Muscle layer of colon (tissue), 2 donors: ENCODE results near the gene GOLGA1.
A peak's percentile ranks its signal among the peaks of the same experiment; 100 is the strongest.
"Not testable (repeated sequence)": the region's sequence is repeated elsewhere in the genome, so short reads cannot be mapped to it uniquely, and the experiment has no call there.

ENCODE experiments used
- H3K27ac ChIP-seq: one replicate; pipeline ENCODE4 v1.7.0; 2013; ENCODE audit warnings: low read depth, mild to moderate bottlenecking, low read length, moderate library complexity
- H3K27me3 ChIP-seq, 2 donors: one replicate each; pipeline ENCODE4 v1.7.0; 2013; ENCODE audit warnings: low read length in 2 of 2, mild to moderate bottlenecking in 2 of 2; ENCODE audit not compliant: insufficient read depth in 2 of 2, control insufficient read depth in 1 of 2
- H3K36me3 ChIP-seq: one replicate; pipeline ENCODE4 v1.7.0; 2013; ENCODE audit warnings: mild to moderate bottlenecking, low read length; ENCODE audit not compliant: insufficient read depth
- H3K4me1 ChIP-seq: one replicate; pipeline ENCODE4 v1.7.0; 2013; ENCODE audit warnings: mild to moderate bottlenecking, low read length; ENCODE audit not compliant: insufficient read depth
- H3K4me3 ChIP-seq, 2 donors: one replicate each; pipeline ENCODE4 v1.7.0; 2013; ENCODE audit warnings: low read length in 2 of 2, low read depth in 1 of 2, mild to moderate bottlenecking in 1 of 2, moderate library complexity in 1 of 2
- H3K9ac ChIP-seq: one replicate; pipeline ENCODE4 v1.7.0; 2013; ENCODE audit warnings: low read length
- H3K9me3 ChIP-seq: one replicate; pipeline ENCODE4 v1.7.0; 2013; ENCODE audit warnings: mild to moderate bottlenecking, low read length
- donor health status: abdominal sarcoma.
- donor health status: Adenocarcinoma of cecum.

The GOLGA1 gene

DNA sequence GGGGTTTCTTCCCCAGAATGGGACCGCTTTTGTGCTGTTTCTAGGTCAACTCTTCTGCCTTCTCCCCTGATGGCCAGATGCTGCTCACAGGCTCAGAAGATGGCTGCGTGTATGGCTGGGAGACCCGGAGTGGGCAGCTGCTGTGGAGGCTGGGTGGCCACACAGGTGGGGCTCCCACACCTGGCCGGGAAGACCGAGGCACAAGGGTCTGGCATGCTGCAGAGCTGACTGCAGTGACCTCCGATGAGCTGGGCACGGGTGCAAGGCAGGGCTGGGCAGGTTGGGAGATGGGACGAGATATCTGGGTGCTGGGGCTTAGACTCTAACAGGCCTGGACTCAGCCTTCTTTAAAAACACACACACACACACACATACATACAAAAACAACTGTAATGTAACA, 86.7 kb downstream of the GOLGA1 start:
- no peaks in the 10 kb centered on the region for H3K9me3 ChIP-seq
- no peak overlapping the region for H3K9ac ChIP-seq
- no peak overlapping the region for H3K4me3 ChIP-seq
- H3K27me3 ChIP-seq, result no peaks in the 10 kb centered on the region
- H3K27ac ChIP-seq, result no peak overlapping the region
- peaks cover 12% of the 10 kb centered on the region for H3K4me1 ChIP-seq
- H3K36me3 ChIP-seq, result peaks cover 24% of the 10 kb centered on the region

DNA sequence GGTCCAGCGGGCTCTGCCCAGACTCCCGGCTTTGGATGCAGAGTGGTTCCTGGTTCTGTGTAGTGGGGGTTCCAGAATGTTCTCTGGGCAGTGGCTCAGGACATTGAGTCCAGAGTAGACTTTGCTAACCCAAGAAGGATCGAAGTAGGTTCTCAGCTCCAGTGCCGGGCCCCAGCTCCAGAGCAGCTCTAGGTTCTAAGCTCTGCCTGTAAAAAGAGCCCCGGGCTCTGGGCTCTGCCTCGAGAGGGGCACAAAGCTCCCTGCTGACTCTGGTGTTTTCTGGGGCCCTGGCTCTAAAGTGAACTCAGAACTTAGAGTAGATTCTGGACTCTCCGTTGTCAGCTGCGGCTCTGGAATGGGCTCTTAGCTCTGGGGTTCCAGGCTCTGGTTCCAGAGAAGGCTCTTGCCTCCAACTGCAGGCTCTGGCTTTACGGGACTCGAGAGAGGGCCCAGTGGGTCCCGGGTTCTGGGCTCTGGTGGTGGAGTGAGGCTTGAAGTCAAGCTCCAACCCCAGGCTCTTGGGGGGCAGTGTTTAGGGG, 87.2 kb downstream of the GOLGA1 start:
- no peaks in the 10 kb centered on the region for H3K9me3 ChIP-seq
- peak overlapping the region in 1 of 2 donors; percentile 36 for H3K4me3 ChIP-seq
- peaks cover 19% of the 10 kb centered on the region for H3K36me3 ChIP-seq
- peak overlapping the region; percentile 52 for H3K27ac ChIP-seq
- H3K27me3 ChIP-seq, result no peaks in the 10 kb centered on the region
- H3K9ac ChIP-seq, result no peak overlapping the region
- peaks cover 12% of the 10 kb centered on the region for H3K4me1 ChIP-seq

DNA sequence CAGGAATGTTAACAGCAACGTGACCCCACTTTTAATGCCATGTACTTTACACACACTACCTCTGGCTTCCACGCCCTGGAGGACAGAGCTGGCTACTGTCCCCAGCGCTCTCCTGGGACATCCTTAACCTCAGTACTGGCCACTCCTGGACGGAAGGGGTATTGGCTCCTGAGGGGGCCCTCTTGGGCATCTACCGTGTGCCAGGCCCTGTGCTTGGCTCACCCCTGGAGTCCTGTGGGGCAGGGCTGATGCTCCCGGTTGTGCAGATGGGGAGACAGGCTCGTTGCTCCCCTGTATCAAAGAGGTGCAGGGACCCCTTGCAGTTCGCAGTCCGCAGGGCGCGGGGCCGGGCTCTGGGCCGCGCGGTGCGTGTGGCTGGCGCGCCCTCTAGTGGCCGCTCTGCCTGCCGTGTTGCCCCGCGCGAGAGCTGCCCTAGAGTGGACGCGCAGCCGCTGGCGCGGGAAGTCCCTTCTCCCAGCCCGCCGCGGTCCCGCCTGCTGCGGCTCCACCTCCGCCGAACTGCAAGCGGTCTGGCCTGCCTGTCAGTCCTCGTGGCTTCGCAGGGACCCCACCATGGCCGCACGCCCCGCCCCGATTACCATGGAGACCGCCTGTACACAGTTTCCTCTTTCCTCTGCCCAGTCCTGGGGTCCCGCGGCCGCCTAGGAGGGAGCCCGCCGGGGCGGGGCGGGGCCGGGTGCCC, 87.9 kb downstream of the GOLGA1 start, which contains the start of gene WDR38:
TSS of gene WDR38 (plus strand) at position 632 of the 703 bp plus-strand sequence. CDS start 72 bp downstream, outside the sequence.
- Histone ChIP-seq H3K4me3 (peak within 1 kb of the TSS; percentile 36 to 52), H3K4me1 (peaks cover 12% of the 10 kb centered on the region), H3K9ac (no peak within 1 kb of the TSS), H3K36me3 (peaks cover 12% of the 10 kb centered on the region), H3K27ac (peak within 1 kb of the TSS; percentile 52), H3K27me3 (no peaks in the 10 kb centered on the region), H3K9me3 (no peaks in the 10 kb centered on the region)

DNA sequence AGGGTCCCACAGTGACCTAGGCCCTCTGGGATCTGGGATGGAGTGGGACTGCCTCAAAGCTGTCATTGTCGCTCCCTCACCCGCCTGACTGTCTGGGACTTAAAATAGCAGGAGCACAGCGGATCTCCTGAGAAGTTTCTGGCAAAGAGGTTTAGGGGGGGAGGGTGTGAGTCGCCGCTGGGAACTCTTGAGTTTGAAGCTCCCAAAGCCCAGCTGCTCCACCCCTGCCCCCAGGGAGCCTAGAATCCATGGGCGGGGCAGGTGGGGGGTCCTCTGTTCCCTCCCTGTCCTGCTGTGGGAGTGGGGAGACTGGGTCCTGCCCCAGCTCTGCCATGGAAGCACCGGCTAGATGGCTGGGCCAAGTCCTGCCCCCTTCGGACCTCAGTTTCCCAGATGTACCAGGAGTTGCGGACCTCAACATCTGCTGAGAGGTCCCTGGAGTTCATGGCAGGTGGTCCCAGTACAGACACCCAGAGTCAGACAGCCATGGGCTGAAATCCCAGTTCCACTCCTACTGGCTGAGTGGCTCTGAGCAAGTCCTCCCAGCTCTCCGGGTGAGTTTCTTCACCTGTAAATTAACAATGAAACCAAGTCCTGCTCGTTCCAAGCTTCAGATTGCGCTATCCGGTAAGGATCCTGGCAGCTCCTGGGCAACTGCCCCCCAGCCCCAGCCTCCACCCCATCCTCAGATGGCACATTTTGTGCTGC, 88.6 kb downstream of the GOLGA1 start:
- Histone ChIP-seq H3K4me1 (peaks cover 12% of the 10 kb centered on the region), H3K4me3 (peak overlapping the region; percentile 36 to 52), H3K27ac (peak overlapping the region; percentile 52), H3K27me3 (no peaks in the 10 kb centered on the region), H3K36me3 (peaks cover 5% of the 10 kb centered on the region), H3K9me3 (no peaks in the 10 kb centered on the region), H3K9ac (no peak overlapping the region)

DNA sequence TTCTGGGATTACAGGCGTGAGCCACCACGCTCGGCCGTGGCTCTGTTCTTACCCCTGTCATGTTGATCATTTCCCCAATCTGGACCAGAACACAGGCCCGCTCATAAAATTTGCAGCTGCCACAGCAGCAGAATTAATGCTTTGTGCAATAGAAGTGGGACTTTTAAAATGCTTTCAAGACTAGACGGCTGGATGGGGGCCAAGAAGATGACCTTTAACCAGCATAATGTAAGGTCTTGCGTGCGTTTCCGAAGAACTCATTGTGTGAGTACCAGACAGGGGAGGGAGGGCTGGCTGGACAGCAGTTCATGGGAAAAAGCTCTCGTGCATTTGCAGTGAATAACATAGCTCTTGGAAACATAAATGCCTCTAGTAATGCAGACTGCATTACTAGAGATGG, 91.1 kb downstream of the GOLGA1 start:
- Histone ChIP-seq H3K36me3 (no peaks in the 10 kb centered on the region), H3K27me3 (no peaks in the 10 kb centered on the region), H3K4me1 (peaks cover 12% of the 10 kb centered on the region), H3K9ac (no peak overlapping the region), H3K27ac (no peak overlapping the region), H3K4me3 (no peak overlapping the region), H3K9me3 (no peaks in the 10 kb centered on the region)

DNA sequence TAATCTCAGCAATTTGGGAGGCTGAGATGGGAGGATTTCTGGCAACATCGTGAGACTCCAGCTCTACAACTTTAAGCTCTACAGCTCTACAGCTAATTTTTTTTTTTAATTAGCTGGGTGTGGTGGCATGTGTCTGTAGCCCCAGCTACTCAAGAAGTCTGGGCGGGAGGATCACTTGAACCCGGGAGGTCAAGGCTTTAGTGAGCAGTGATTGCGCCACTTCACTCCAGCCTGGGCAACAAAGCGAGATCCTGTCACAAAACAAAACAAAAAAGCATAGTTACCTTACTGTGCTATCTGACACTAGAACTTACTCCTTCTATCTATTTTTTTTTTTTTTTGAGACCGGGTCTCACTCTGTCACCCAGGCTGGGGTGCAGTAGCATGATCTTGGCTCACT, 93.9 kb downstream of the GOLGA1 start:
- no peak overlapping the region for H3K9ac ChIP-seq
- no peaks in the 10 kb centered on the region for H3K4me1 ChIP-seq
- no peak overlapping the region for H3K4me3 ChIP-seq
- no peaks in the 10 kb centered on the region for H3K36me3 ChIP-seq
- no peaks in the 10 kb centered on the region for H3K9me3 ChIP-seq
- H3K27me3 ChIP-seq, result no peaks in the 10 kb centered on the region
- H3K27ac ChIP-seq, result no peak overlapping the region

DNA sequence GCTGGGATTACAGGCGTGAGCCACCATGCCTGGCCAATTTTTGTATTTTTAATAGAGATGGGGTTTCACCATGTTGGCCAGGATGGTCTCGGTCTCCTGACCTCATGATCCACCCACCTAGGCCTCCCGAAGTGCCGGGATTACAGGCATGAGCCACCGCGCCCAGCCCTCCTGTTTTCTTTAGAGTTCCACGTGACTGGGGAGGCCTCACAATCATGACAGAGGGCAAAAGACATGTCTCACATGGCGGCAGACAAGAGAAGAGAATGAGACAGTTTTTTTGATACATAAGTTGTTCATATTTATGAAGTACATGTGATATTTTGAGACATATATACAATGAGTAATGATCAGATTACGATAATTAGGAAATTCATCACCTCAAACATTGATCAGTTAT, 94.4 kb downstream of the GOLGA1 start:
- not testable (repeated sequence) for H3K36me3 ChIP-seq, H3K9me3 ChIP-seq, H3K27ac ChIP-seq, H3K9ac ChIP-seq, H3K4me3 ChIP-seq, H3K4me1 ChIP-seq, H3K27me3 ChIP-seq

DNA sequence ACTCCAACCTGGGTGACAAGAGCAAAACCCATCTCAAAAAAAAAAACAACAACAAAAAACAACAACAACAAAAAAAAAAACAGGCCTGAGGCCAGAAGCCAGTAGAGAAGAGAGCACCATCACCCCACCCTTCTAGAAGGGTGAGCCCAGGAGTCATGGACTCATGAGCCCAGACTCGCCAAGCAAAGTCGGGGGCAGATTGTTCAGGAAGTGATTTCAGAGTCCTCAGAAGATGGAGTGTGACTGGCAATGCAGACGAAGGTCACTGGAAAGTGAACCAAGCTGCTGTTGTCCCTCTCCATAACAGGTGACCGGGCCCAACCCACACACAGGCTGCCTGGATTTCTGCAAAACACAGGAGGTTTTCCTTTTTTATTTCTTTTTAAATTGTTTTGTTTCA, 96.6 kb downstream of the GOLGA1 start:
- Histone ChIP-seq H3K36me3 (no peaks in the 10 kb centered on the region), H3K27me3 (no peaks in the 10 kb centered on the region), H3K9me3 (no peaks in the 10 kb centered on the region), H3K27ac (no peak overlapping the region), H3K4me1 (no peaks in the 10 kb centered on the region), H3K4me3 (no peak overlapping the region), H3K9ac (no peak overlapping the region)

DNA sequence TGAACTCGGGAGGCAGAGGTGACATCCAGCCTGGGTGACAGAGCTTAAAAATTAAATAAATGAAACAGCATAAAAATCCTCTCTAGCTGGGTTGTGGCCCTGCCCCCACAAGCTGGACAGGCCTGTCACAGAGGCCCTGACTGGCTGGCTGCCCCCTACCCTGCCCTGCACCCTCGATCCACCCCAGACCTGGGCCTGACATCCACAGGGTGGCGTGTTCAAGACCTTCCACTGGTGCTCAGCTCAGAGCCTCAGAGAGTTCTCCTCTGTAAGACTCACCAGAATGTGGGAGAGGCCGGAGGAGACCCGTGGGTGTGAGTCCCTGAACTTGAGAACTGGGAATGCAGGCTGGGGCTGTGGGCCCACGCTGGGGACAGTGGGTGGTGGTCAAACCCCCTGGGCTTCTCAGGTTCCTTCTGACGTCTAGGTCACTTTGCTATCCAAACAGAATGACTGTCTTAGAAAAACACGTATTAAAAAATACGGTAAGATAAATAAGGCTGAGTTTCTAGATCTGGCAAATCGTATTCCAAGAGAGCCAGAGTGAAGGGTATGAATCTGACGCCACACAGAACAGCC, 97.3 kb downstream of the GOLGA1 start:
- Histone ChIP-seq H3K27me3 (no peaks in the 10 kb centered on the region), H3K27ac (no peak overlapping the region), H3K36me3 (no peaks in the 10 kb centered on the region), H3K9me3 (no peaks in the 10 kb centered on the region), H3K4me3 (no peak overlapping the region), H3K9ac (no peak overlapping the region), H3K4me1 (no peaks in the 10 kb centered on the region)

DNA sequence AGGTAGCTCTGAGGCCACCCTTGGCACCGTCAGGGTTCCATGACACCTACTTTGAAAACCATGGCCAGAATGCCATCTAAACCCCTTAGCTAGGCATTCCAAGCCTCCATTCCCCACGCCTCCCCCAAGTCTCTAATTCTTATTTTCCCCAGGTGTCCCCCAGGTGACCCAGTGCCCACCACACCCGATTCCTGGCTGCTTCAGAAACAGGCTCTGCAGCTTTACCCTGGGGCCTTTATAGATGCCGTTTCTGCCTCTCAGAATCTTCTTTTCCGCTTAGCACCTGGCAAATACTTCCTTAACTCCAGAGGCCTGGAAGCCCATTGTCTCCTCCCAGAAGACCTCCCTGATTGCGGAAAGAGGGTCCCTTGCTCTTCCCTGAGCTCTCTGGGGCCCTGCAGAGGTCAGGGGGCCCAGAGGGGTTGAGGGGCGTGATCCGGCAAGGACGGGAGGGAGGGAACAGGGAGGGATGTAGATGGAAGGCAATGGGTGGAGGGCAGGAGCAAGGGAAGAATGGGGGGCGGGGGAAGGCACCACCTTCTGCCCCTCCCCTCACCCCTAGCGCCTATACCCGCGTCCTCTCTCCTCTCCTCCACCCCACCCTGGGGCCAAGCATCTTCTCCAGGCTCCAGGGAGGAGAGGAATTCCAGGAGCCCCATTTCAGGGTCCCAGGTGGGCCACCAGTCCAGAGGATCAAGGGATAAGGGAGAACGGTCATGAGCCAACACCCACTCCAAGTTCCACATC, 99.6 kb downstream of the GOLGA1 start:
- Histone ChIP-seq H3K36me3 (no peaks in the 10 kb centered on the region), H3K9me3 (no peaks in the 10 kb centered on the region), H3K4me1 (no peaks in the 10 kb centered on the region), H3K9ac (no peak overlapping the region), H3K27me3 (no peaks in the 10 kb centered on the region), H3K27ac (no peak overlapping the region), H3K4me3 (no peak overlapping the region)

DNA sequence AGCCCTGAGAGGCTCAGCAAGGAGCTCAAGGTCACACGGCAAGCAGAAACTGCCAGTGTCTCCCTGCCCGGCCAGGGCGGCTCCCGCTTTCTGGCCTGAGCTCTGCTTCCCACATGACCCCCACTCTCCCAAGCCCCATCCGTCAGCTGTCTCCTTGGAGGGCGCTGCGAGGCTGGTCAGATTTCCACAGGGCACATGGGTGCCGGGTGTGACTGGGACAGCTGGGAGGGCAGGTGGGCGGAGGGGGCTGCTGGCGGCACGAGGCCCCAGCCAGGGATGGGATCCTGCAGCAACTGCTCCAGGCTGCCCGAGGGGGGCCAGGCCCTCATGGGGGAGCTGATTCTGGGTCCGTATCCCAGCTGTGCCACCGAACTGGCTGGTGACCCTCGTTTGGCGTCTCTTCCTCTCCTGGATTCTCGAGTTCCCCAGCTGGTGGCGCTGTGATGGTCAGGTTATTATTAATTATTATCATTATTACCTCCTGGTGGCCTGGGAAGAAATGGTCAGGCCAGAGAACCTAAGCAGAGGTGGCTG, 100.5 kb downstream of the GOLGA1 start:
- no peak overlapping the region for H3K9ac ChIP-seq
- no peaks in the 10 kb centered on the region for H3K9me3 ChIP-seq
- no peaks in the 10 kb centered on the region for H3K36me3 ChIP-seq
- H3K27me3 ChIP-seq, result no peaks in the 10 kb centered on the region
- no peak overlapping the region for H3K27ac ChIP-seq
- H3K4me1 ChIP-seq, result peaks cover 5% of the 10 kb centered on the region
- H3K4me3 ChIP-seq, result no peak overlapping the region
